Fibroblast of mammary gland (primary cell): ENCODE results near the gene HDC.

ENCODE experiments used
- DNase-seq: peaks from one replicate; pipeline ENCODE4 v3.0.0-alpha.2; 2010; ENCODE audit warnings: low read depth
- H3K4me3 ChIP-seq: 2 replicates; pipeline ENCODE4 v1.5.1; 2011; ENCODE audit warnings: low read depth, mild to moderate bottlenecking, low read length, moderate library complexity; ENCODE audit not compliant: control insufficient read depth
- TF ChIP-seq, protein P1 (sequence below): conservative IDR thresholded peaks from 2 replicates; pipeline ENCODE4 v1.5.1; 2011; ENCODE audit warnings: low read depth, low read length, inconsistent platforms; ENCODE audit not compliant: control insufficient read depth, insufficient read depth

HDC gene

DNA sequence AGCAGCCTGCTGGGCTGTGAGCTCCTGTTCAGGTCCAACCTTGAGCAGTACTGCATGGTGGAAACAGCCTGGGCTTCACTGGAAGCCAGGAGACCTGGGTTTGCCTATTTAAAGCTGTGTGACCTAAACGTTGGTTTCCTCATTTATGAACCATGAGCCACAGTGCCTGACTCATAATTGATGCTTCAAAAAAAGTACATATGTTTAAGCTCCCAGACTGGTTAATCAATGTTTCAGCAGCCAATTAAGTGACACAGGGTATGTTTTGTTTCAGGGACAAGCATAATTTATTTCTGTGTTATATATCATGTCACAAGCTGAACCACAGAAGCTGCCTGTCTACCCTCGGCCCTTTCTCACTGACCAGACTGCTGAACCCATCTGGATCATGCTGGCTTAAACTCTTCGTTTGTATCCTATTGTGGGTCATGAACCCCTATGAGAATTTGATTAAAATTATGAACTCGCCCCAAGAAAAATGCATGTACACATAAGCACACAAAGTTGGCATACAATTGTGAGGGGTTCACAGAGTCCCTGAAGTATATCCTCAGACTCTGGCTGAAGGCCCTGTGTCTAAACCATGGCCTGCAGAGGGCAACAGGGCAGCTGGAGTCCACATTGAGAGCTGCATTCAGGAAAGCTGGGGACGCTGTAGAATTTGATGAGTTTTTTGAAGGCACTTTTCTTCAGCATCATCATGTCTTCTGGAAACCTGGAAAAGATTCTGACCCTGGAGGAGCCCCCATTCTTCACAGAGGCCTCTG lies 23.7 kb downstream of the HDC start:
- no peak overlapping the region for H3K4me3 ChIP-seq
- TF ChIP-seq, protein P1, sequence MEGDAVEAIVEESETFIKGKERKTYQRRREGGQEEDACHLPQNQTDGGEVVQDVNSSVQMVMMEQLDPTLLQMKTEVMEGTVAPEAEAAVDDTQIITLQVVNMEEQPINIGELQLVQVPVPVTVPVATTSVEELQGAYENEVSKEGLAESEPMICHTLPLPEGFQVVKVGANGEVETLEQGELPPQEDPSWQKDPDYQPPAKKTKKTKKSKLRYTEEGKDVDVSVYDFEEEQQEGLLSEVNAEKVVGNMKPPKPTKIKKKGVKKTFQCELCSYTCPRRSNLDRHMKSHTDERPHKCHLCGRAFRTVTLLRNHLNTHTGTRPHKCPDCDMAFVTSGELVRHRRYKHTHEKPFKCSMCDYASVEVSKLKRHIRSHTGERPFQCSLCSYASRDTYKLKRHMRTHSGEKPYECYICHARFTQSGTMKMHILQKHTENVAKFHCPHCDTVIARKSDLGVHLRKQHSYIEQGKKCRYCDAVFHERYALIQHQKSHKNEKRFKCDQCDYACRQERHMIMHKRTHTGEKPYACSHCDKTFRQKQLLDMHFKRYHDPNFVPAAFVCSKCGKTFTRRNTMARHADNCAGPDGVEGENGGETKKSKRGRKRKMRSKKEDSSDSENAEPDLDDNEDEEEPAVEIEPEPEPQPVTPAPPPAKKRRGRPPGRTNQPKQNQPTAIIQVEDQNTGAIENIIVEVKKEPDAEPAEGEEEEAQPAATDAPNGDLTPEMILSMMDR: no peak
- peak; percentile 77 for DNase-seq

DNA sequence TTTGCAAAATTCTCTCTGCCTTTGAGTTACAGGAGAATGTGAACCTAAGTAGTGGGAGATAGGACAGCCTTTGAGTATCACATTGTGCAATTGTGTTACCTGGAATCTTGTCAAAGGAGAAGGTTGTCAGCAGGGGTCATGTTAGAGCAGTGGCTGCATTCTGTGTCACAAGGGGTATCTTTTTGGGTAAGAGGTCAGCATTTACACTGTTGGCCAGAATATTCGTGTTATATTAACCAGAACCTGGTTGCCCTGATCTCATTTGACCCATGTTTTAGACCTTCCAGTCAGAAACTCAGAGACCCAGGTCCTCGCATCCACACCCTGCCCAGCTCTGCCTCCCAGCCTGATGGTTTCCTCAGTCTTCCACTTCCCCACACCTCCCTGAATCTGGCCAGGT lies 27.3 kb downstream of the HDC start:
- no peak for DNase-seq
- TF ChIP-seq, protein P1: no peak
- no peak overlapping the region for H3K4me3 ChIP-seq

DNA sequence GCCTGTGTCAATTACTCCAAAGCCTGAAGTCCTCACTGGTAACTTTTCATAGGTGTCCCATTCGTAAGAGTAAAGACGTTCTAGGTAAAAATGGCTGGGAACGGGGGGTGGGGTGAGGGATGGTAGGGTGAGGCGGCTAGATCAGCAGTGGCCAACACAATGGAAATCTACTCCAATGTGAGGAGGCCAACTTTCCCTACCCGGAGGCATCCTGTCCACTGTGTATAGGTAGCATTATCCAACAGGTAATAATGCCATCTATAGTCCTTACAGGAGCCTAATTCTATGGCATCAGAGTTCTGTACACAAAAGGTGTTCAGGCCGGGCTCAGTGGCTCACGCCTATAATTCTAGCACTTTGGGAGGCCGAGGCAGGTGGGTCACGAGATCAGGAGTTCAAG lies 29.1 kb downstream of the HDC start:
- DNase-seq: no peak
- H3K4me3 ChIP-seq: no peak overlapping the region
- TF ChIP-seq, protein P1: no peak

DNA sequence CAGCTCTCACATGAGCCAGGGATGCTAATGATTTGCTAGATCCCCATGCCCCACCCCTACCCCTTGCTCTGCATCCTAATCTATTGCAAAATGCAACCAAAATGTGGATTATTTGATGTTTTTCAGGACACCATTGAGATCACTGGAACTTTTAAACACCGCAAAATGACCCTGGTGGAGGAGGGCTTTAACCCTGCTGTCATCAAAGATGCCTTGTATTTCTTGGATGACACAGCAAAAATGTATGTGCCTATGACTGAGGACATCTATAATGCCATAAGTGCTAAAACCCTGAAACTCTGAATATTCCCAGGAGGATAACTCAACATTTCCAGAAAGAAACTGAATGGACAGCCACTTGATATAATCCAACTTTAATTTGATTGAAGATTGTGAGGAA lies 29.7 kb downstream of the HDC start:
- DNase-seq: peak; percentile 23
- no peak overlapping the region for H3K4me3 ChIP-seq
- TF ChIP-seq, protein P1: no peak

DNA sequence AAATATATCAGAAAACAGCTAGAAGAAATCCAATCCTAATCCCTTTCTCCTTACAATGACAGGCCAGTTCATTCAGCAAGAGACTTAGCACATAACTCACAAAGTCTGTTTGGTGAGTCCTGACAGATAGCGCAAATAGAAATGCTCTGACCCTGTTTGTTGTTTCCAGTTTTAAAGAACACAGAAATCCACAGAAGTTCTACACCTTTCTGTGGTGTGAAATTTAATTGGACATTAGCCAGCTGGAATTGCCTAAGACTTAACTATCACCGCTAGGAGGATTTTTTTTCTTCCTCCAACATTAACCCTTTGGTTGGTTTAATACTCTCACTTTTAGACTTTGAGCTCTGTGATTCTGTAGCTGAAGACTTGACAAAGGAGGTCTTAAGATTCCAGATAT lies 30.8 kb downstream of the HDC start:
- TF ChIP-seq, protein P1: no peak
- H3K4me3 ChIP-seq: no peak overlapping the region
- no peak for DNase-seq

DNA sequence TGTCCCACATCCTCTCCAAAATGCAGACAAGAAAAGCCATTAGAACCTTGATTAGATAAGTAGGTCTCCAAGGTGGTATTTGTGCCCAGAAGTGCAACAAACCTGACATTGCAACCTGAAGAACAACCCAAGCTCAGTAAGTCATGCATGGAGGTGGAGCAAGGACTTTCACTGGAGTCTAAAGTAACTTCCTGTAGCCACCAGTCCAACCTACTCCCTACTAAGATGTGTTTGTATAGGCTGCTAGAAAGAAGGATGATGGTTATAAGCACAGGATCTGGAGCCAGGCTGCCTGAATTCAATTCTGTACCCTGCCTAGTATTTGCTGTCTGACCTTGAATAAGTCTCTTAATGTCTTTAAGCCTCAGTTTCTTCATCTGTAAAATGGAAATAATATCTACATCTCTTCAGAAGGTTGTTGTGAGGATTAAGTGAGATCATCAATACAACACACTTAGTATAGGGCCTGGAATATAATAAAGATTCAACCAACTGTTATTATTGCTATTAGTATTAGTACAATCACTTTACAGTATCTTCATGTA lies 32.3 kb downstream of the HDC start:
- no peak for DNase-seq
- H3K4me3 ChIP-seq: no peak overlapping the region
- TF ChIP-seq, protein P1: no peak
